Breast epithelium (tissue), 3 donors: ENCODE measurements around the gene STRADA.

ENCODE experiments used
- POLR2A ChIP-seq: fragments of 450-650 bp; IDR thresholded peaks from one replicate; pipeline ENCODE4 v1.6.1; 2016; ENCODE audit warnings: antibody characterized with exemption, mild to moderate bottlenecking, moderate library complexity
- POLR2AphosphoS5 ChIP-seq, 3 donors: sonication (generic); formaldehyde crosslinking; IDR thresholded peaks; one replicate each; pipeline ENCODE4 v1.6.1; 2017; ENCODE audit warnings: antibody characterized with exemption in 3 of 3
- TF ChIP-seq, protein P1 (sequence below), 3 donors: fragments of 450-650 bp; IDR thresholded peaks; one replicate each; pipeline ENCODE4 v1.5.1; 2016 to 2017; ENCODE audit warnings: antibody characterized with exemption in 3 of 3, mild to moderate bottlenecking in 3 of 3, moderate library complexity in 3 of 3

DNA sequence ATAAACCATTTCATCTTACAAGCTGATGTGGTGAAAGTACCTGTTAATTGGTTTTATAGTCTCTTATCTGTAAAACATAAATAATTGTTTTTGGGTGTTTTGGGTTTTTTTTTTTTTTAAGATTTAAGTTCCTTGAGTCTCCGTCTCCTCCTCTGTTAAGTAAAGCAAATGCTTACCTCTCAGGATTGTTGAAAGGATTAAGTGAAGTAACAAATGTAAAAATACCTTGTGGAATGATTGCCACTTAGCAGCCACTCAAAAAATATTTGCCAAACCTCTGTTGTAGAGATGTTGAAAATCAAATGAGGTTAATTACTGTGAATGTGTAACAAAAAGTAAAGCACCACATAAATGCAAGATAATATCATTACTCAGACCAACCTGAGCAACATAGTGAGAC is 60.9 kb downstream of the STRADA start:
- TF ChIP-seq, protein P1, sequence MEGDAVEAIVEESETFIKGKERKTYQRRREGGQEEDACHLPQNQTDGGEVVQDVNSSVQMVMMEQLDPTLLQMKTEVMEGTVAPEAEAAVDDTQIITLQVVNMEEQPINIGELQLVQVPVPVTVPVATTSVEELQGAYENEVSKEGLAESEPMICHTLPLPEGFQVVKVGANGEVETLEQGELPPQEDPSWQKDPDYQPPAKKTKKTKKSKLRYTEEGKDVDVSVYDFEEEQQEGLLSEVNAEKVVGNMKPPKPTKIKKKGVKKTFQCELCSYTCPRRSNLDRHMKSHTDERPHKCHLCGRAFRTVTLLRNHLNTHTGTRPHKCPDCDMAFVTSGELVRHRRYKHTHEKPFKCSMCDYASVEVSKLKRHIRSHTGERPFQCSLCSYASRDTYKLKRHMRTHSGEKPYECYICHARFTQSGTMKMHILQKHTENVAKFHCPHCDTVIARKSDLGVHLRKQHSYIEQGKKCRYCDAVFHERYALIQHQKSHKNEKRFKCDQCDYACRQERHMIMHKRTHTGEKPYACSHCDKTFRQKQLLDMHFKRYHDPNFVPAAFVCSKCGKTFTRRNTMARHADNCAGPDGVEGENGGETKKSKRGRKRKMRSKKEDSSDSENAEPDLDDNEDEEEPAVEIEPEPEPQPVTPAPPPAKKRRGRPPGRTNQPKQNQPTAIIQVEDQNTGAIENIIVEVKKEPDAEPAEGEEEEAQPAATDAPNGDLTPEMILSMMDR (IDR thresholded peaks at IDR 0.05) = no peak
- no peak for TF ChIP-seq POLR2A
- no peak for TF ChIP-seq POLR2AphosphoS5 (IDR thresholded peaks at IDR 0.05)
